A673 (cell line): Measurements from ENCODE around the gene NOL3. TPM values are rescaled to one million over a fixed set of nuclear protein-coding genes. Genes with fewer than 3 reads are reported as not detected.

Experiments used
- BruUV-seq: library from RNA; stranded (reverse); fragments of 400-500 nt; replicated peaks from 2 replicates; lab custom pipeline; 2021; lab: Mats Ljungman, UMichigan
- CTCF ChIA-PET: fragments of 300-600 bp; sonication (Branson Sonifier 250); formaldehyde crosslinking; loops from one replicate; lab custom pipeline; 2022; ENCODE audit warnings: antibody characterized with exemption; lab: Charles Lee
- POLR2A ChIA-PET: fragments of 300-600 bp; sonication (Branson Sonifier 250); formaldehyde crosslinking; loops from one replicate; lab custom pipeline; 2022; ENCODE audit warnings: antibody characterized with exemption; ENCODE audit not compliant: low non-redundant PET; lab: Charles Lee
- DNase-seq: peaks from one replicate; pipeline ENCODE4 v3.0.0-alpha.2; 2015; ENCODE audit warnings: low spot score
- H3K27ac ChIP-seq: fragments of 200-600 bp; sonication (generic); 2 replicates; pipeline ENCODE4 v1.5.1; 2016; ENCODE audit warnings: mixed run types, low read depth, mild to moderate bottlenecking, mixed read lengths, antibody characterized with exemption, low read length; ENCODE audit not compliant: poor library complexity, severe bottlenecking
- H3K27me3 ChIP-seq: fragments of 200-600 bp; sonication (generic); replicated peaks from 2 replicates; pipeline ENCODE4 v1.6.1; 2017; ENCODE audit warnings: mixed run types, low read depth, mild to moderate bottlenecking, mixed read lengths, antibody characterized with exemption, low read length; ENCODE audit not compliant: insufficient read depth, poor library complexity
- H3K36me3 ChIP-seq: fragments of 200-600 bp; sonication (generic); 2 replicates; pipeline ENCODE4 v1.6.1; 2016; ENCODE audit warnings: mixed run types, mild to moderate bottlenecking, mixed read lengths, antibody characterized with exemption, low read length; ENCODE audit not compliant: insufficient read depth, poor library complexity, severe bottlenecking
- H3K4me1 ChIP-seq: fragments of 200-600 bp; sonication (generic); 2 replicates; pipeline ENCODE4 v1.6.1; 2017; ENCODE audit warnings: mixed run types, mild to moderate bottlenecking, mixed read lengths, antibody characterized with exemption, low read length; ENCODE audit not compliant: insufficient read depth, poor library complexity, severe bottlenecking
- H3K4me3 ChIP-seq: fragments of 200-600 bp; sonication (generic); 2 replicates; pipeline ENCODE4 v1.5.1; 2016; ENCODE audit warnings: low read depth, mixed run types, mild to moderate bottlenecking, mixed read lengths, low read length; ENCODE audit not compliant: poor library complexity, severe bottlenecking
- H3K9me3 ChIP-seq: fragments of 200-600 bp; sonication (generic); 2 replicates; pipeline ENCODE4 v1.6.1; 2016; ENCODE audit warnings: mixed run types, low read depth, mild to moderate bottlenecking, mixed read lengths, antibody characterized with exemption, low read length; ENCODE audit not compliant: poor library complexity, severe bottlenecking
- CTCF ChIP-seq: fragments of 300-800, 200-600 bp; sonication (generic); conservative IDR thresholded peaks from 2 replicates; pipeline ENCODE4 v1.5.1; 2017; ENCODE audit warnings: low read depth, mild to moderate bottlenecking, antibody characterized with exemption, low read length, moderate library complexity, mixed read lengths
- EZH2 ChIP-seq: fragments of 200-600 bp; sonication (generic); IDR thresholded peaks from 2 replicates; pipeline ENCODE4 v1.6.1; 2017; ENCODE audit warnings: borderline replicate concordance, low read depth, mild to moderate bottlenecking, mixed read lengths, antibody characterized with exemption, low read length; ENCODE audit not compliant: poor library complexity, severe bottlenecking
- intact Hi-C: fragments of 100-400 bp; cut with micrococcal nuclease; formaldehyde crosslinking; loops from one replicate; pipeline ENCODE4 v1.10.0; 2022; ENCODE audit not compliant: unreplicated experiment
- total RNA-seq: library from RNA; stranded (reverse); gene quantifications from 2 replicates; pipeline ENCODE4 v1.2.3, GENCODE V29; 2021

NOL3 gene
- total RNA-seq, 1 experiment from 2014 or later, result 15.3 TPM

- no peak for DNase-seq
- no TSS peak for BruUV-seq
- Histone ChIP-seq H3K27me3 (no peaks in the 10 kb centered on the region), H3K4me3 (no peak overlapping the region), H3K36me3 (peaks cover 26% of the 10 kb centered on the region), H3K9me3 (no peaks in the 10 kb centered on the region), H3K4me1 (no peaks in the 10 kb centered on the region), H3K27ac (no peak overlapping the region)
- CTCF ChIA-PET, result no interaction called here
- intact Hi-C loops, result no loop called here
- TF ChIP-seq CTCF (no peak), EZH2 (no peak)
- POLR2A ChIA-PET, result no interaction called here
Observed at GRCh38 chr16:67128887-67129286, 41.5 kb upstream of the NOL3 start.

GRCh38 chr16:67129422-67129821 lies 40.9 kb upstream of the NOL3 start:
- no peak for TF ChIP-seq CTCF
- no peak for TF ChIP-seq EZH2
- no TSS peak for BruUV-seq
- intact Hi-C loops, result no loop called here
- no peaks in the 10 kb centered on the region for H3K9me3 ChIP-seq
- DNase-seq, result no peak
- H3K36me3 ChIP-seq, result peaks cover 27% of the 10 kb centered on the region
- H3K4me1 ChIP-seq, result no peaks in the 10 kb centered on the region
- ChIA-PET CTCF (no interaction called here), POLR2A (no interaction called here)
- H3K27ac ChIP-seq, result no peak overlapping the region
- H3K4me3 ChIP-seq, result no peak overlapping the region
- no peaks in the 10 kb centered on the region for H3K27me3 ChIP-seq

GRCh38 chr16:67137605-67138004 lies 32.7 kb upstream of the NOL3 start:
- H3K36me3 ChIP-seq, result peaks cover 58% of the 10 kb centered on the region

More at GRCh38 chr16:67137605-67138004, 32.7 kb upstream of the NOL3 start:
- Histone ChIP-seq H3K27ac (no peak overlapping the region), H3K9me3 (no peaks in the 10 kb centered on the region), H3K4me3 (no peak overlapping the region), H3K4me1 (no peaks in the 10 kb centered on the region), H3K27me3 (no peaks in the 10 kb centered on the region)
- intact Hi-C loops, result no loop called here
- ChIA-PET POLR2A (interaction anchor here (0.7 kb wide), 1 partner anchor 162 kb away, joined by 4 read pairs; no protein-coding TSS in a partner anchor), CTCF (no interaction called here)
- TF ChIP-seq EZH2 (no peak), CTCF (no peak)
- DNase-seq, result peak; percentile 40
- BruUV-seq, result no TSS peak
